ENCODE measurements around the gene ZCCHC14.
"Not testable (repeated sequence)": the region's sequence is repeated elsewhere in the genome, so short reads cannot be mapped to it uniquely, and the experiment has no call there.

Gene ZCCHC14

GRCh38 chr16:87376660-87377059, 116.2 kb downstream of the ZCCHC14 start:
- DNase-seq: no peak

DNA sequence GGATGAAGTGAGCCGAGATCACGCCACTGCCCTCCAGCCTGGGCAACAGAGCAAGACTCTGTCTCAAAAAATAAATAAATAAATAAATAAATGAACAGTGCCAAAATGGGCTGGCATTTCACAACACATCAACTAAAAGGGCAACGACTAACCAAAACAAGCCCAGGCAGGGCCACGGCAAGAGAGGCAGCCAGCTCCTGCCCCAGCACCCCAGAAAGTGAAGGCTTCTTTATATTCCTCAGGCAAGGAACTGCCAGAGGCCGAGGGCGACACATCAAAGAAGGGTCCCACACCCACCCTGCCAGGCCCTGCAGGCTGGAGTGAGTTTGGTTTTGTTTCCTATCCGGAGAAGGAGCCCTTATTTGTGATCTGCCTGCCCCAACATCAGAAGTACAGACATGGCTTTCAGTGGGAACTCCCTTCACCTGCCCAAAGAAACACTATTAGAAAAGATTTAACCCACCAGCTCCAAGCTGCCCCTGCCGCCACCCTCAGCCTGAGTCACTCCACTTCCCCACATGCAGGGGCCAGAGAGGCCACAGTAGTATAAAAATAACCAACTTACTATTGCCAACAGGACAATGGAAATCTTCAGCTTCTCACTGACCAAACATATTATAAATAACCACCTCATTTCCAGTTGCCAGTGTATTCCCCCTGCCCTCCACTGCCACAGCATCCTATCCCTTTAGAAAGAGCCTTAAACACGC, 117.2 kb downstream of the ZCCHC14 start:
- no peak for DNase-seq

DNA sequence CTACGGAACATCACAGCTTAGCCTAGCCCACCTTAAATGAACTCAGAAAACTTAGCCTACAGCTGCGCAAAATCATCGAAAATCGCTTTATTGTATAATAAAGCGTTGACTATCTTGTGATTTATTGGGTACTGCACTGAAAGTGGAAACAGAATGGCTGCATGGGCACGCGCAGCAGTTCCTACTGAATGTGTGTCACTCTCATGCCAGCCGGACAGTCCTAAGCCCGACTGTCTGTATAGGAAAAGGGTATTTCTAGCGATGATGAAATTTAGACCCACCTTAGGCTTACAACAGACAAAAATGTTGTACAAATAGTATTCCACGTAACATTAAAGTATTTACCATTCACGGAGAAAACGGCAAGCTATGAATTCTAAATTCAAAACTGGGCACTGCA, 118.5 kb downstream of the ZCCHC14 start:
- DNase-seq: no peak

GRCh38 chr16:87372305-87372704, 120.5 kb downstream of the ZCCHC14 start:
- no peak for DNase-seq

- no peak for DNase-seq
These were observed 121.5 kb downstream of the ZCCHC14 start for GRCh38 chr16:87371261-87371866.

DNA sequence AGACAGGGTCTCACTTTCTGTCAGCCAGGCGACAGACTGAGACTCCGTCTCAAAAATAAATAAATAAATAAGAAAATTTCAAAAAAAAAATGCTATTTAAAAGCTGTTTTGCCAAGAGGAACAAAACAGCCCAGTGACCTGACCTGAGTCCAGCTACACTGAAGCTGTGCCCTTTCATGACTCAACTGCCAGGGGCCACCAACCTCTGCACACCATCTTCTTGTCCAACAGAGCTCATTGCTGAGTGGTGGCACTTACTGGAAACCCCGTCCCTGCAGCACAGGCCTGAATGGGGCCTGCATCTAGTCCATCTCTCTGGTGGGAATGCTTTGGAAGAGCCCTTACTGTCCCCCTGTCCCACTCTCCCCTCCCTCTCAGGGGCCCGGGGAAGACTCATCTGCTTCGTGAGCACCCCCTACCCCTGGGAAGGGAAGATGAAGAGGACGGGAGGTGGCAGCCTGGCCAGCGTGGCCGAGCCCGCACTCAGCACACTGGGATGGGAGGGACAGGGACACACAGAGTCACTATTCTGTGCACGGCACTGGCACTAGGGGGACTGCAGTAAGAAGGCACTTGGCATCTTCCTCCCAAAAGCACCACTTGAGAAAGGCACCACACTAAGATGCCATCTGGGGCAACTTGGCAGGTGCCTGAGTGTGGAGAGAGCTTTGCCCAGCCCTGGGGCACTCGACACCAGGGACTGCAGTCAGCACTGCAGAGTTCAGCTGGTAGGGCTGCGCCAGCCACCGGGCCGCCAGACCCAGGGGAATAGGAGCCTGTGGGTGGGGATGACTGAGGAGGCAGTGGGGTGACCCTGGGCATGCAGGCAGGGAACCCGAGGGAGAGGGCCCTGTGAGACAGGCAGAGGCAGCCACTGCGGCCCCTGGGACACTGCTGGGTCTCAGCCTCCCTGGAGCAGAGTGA, 122.8 kb downstream of the ZCCHC14 start:
- DNase-seq: no peak

GRCh38 chr16:87369117-87369765, 123.6 kb downstream of the ZCCHC14 start:
- DNase-seq: no peak

DNA sequence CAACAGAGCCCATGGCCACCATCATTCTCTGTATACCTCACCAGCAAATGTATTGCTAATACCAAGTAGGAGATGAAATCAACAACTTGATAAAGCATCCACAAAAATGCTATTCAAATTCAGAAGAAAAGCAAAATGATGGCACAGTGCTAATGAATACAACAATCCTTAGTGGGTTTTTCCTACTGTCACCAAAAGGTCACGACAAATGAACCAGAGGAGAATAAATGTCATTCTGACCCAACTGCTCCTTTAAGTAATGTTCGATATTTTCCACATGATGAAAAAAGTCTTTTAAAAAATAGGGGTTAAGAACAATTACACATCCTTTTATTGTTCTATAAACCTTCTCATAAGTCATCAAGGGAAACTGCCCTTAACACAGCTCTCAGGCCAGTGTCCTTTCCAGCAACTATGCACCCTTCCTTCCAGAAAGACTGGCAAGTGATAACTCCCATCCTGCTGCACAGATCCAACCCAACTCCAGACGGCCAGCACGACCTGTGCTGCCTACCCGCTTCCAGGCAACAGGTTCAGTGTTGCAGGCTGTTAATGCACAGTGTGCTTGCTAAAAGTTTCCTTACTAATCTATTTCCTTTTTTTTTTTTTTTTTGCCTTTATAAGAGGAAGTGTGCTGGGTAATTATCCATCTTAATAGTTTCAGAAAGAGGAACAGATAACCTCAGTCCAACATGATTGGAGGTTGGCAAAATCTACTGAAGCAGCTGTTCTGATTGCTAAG, 124.6 kb downstream of the ZCCHC14 start:
- DNase-seq: no peak

DNA sequence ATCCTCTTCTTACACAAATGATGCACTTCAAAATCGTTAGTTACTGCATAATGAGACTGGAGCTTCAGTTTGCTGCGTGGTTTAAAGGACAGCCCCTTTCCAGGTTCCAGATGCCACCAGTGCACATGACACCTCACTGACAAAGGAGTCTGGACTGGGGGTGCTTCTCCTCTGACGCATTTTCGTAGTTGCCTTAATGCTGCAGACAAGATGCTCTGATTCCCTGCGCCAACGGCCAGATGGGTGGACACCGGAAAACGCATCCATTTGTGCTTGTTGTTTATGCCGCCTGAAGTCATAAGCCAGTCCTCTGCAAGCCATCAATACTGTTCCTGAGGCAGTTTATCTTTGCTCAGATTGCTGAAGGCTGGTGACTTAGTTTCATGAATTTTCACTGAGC, 125.3 kb downstream of the ZCCHC14 start:
- no peak for DNase-seq

DNA sequence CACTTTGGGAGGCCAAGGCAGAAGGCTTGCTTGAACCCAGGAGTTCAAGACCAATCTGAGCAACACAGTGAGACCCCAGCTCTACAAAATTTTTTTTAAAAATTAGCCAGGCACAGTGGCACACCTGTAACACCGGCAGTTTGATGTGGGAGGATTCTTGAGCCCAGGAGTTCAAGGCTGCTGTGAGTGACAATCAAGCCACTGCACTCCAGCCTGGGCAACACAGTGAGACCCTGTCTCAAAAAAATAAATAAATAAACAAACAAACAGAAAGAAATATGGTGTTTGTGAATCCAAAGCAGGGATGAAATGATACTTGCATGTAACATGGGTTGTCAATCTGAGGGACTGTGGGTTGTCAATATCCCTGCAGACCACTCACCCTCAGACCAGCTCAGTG, 125.9 kb downstream of the ZCCHC14 start:
- no peak for DNase-seq

DNA sequence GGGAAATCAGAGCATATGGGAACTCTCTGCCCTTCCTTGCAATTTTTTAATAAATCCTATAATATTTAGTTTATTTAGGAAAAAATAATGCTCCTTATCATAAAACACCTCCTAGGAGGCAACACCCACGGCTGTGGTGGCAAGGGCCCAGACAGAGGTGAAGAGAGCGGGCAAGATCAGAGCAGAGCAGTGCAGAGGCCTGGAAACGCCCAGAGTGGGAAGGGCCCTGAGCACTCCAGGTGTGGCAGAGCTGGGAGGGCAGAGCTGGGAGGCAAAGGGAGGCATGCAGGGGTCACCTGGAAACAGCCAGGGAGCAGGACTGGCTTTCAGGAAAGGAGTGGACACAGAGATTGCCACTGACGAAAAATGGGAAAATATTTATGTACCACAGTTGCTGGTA, 126.5 kb downstream of the ZCCHC14 start:
- no peak for DNase-seq

DNA sequence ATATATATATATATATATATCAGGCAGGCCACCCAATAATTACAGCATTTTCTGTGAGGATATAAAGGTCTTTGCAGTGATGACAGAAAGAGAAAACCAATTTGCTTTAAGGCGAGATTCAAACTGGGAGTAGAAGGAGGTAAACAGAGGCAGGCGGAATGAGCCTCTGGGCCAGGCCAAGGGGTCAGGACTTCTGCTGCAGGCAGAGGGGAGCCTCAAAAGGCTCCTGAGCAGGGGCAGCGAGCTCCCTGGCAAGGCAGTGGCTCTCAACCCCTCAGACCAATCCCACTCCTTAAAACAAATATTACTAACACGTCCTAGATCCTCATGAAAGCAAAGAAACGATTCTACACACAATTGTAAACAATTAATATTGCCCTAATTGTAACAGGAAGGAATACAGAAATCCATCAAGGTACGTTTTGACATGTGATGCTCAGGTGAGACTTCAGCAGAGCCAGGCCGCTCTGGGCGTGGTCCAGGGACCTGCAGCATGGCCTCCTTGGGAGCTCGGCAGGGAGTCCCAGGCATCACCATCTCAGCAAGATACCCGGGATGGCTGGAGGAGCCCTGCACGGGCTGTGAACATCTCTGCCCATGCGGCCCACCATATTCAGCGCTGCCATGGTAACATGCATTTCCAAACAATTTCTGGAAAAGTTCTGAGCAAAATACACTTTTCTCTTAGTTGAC, 127.7 kb downstream of the ZCCHC14 start:
- no peak for DNase-seq

GRCh38 chr16:87363771-87364455, 128.9 kb downstream of the ZCCHC14 start:
- DNase-seq: no peak

GRCh38 chr16:87362828-87363559, 129.8 kb downstream of the ZCCHC14 start:
- DNase-seq: not testable (repeated sequence)

DNA sequence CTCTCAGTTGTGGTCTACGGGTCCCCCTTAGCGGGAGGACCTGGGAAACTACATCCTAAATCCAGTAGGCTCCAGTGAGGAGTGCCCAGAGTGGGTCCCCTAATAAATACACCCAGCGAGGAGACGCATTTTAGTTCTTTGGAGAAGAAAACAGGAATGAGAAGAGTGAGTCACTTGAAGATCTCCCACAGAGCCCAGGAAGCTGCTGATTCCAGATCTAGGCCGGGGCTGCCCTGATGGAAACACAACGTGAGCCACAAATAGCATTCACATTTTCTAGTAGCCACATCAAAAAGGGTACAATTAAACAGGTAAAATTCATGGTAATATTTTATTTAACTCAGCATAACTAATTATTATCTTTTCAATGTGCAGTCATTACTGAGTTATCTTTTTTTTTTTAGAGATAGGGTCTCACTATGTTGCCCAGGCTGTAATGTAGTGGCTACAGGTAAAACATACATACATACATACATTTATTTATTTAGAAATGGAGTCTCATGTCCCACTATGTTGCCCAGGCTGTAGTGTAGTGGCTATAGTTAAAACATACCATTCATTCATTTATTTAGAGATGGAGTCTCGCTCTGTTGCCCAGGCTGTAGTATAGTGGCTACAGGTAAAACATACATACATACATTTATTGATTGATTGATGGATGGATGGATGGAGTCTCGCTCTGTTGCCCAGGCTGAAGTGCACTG, 130.8 kb downstream of the ZCCHC14 start:
- no peak for DNase-seq

DNA sequence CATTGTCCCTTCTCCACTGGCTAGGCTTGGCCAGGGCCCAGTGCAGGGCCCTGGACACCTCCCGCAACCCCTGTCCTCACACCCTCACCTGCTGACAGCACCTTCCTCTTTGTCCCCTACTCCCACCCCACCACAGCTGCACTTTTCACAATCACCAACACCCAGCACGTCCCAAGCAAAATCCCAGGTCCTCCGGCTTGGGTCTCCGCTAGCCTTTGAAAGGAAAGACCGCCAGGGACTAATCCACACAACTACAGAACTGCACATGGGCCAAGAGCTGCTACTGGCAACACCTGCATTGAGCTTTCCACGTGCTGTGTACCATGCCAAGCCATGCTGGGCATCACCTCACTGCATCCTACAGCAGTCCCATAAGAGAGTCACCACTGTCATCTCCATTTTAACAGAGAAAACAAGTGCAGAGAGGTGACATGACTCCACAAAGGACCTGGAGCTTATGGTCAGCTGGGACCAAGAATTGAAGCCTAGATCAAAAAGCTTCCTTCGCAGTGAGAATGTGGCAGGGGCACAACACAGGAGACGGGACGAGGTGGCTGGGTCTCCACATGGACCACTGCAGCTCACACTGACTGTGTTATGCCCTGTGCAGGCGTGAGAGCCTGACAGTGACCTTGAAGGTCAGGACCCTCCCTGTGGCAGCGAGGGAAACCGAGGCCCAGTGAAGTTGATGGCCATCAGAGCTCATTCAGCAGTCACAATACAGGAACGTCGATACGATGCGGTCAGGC, 131.8 kb downstream of the ZCCHC14 start:
- DNase-seq: no peak

DNA sequence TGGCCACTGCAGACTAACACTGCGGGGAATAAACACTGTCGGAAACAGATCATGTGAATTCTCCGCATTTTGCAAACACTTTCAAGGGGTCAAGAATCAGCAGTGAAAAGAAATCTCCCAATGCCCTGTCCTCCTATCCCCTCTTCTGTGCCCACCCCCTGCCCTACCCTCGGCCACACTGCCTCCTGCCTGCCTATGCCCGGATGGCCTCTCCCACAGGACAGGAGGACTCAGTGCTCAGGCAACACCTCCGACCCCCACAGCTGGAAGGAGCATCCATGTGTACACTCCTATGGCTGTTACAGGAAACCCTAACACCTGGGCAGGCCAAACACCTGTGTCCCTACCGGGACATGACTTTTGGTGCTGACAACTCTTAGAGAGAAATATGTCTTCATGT, 133.7 kb downstream of the ZCCHC14 start:
- no peak for DNase-seq

DNA sequence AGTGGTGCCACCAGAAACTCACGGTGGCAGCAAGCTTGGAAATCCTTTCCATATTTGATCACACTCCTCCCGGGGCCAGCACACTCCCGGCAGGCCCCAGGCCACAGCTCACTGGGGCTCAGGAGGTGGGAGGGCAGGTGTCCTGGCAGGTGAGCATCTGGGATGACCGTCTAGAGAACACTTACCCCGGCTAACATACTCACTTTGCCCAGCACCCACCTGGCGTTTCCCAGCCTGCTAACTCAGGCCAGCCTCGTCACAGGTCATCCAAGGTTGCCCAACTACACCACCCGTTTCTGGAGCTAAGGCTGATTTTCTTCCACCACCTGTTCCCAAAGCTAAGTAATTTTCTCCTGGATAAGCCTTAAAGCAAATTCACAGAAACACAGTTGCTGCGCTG, 134.1 kb downstream of the ZCCHC14 start:
- no peak for DNase-seq

- no peak for DNase-seq
These were observed 134.6 kb downstream of the ZCCHC14 start for GRCh38 chr16:87358250-87358649.

Data from stimulated activated naive CD4-positive, alpha-beta T cell (primary cell).